HUDEP-2 (cell line): ENCODE data around the gene CCR7.
A peak's percentile ranks its signal among the peaks of the same experiment; 100 is the strongest.

Experiments used
- DNase-seq, 76 experiments: peaks; one replicate each; lab custom pipeline; 2025; ENCODE audit not compliant: unreplicated experiment in 76 of 76; lab: John Stamatoyannopoulos, UW

The CCR7 gene

DNA sequence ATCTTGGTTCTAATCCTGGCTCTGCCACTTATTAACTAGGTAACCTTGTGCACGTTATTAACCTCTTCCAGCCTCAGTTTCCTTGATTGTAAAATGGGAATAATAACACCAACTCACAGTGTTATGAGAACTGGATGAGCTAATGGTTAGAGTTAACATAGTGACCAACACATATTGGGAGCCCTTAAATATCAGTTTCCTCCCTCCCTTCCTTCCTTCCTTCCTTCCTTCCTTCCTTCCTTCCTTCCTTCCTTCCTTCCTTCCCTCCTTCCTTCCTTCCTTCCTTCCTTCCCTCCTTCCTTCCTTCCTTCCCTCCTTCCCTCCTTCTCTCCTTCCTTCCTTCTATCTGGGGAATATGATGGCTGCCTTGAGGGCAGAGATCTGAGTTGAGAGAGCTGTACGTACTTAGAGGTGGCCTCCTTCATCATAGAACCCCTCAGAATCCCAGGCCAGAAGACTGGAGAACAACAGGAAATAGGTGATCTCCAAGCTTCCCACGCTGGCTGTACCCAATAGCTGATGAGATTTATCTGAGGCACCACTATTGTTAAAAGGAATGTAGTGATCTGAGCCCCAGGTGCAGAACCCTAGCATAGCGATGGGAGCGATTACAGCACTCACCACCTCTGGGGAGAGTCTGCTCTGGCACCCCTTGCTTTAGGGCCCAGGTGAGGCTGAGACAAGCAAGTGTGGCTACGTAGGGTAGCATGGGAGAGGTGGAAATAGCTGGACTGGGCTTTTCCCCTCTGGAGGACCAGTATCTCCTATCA is 26.2 kb downstream of the CCR7 start:
- DNase-seq: no peak

- no peak for DNase-seq
Observed at GRCh38 chr17:40538019-40538935, 27.0 kb downstream of the CCR7 start.

DNA sequence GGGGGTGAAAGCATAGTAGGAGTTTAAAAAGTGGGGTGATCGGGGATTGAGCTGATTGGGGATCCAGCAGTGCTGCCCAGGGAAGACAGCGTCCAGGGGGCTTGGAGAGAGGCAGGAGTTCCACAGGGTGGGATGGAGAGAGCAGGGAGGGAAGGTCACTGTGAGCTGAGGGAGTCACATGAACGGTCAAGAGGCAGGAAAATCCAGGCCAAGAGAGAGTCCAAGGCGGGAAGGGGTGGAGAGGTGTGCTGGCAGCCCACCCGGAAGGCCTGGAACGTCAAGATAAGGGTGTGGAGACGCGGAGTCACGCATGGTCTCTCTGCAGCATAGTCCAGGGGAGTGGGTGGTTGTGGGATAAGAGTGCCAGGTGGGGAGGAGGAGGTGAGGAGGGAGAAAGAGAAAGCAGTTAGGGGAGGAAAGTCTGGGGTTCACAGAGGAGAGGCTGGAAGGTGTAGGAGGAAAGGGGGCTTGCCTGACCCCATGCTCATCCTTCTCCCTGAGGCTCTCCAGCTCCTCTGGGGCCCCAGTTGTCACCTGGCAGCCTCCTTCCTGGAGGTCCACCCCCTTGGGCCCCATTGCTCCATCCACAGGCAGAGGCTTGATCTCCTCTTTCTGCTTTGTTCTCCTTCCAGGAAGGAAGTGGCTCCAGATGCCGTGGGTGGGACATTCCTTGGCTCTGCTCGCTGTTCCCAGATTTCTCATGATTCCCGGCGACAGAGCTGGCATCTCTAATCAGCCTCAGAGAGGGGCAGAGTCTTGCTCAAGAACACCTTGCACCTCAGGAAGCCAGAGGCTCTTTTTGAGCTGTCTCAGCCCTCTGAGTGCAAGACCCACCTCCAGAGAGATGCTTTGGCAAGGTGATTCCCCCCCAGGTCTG is 28.7 kb downstream of the CCR7 start:
- peak in 1 of 76 experiments; percentile 9 for DNase-seq

- DNase-seq: no peak
Observed at GRCh38 chr17:40535924-40536294, 29.4 kb downstream of the CCR7 start.

DNA sequence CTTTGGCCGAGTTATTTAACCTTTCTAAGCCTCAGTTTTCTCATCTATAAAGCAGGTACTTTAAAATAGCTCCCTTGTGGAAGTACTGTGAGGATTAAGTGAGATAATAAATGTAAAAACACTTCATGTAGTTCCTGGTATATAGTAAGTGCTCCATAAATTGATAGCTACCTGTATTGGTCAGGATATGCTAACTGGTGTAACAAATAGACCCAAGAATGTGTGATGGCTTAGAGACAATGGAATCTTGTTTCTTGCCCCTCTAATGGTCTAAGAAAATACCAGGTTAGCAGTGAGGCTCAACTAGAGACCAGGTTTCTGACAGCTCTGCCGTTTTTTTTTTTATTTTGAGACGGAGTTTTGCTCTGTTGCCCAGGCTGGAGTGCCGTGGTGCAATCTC is 29.8 kb downstream of the CCR7 start:
- DNase-seq: no peak

DNA sequence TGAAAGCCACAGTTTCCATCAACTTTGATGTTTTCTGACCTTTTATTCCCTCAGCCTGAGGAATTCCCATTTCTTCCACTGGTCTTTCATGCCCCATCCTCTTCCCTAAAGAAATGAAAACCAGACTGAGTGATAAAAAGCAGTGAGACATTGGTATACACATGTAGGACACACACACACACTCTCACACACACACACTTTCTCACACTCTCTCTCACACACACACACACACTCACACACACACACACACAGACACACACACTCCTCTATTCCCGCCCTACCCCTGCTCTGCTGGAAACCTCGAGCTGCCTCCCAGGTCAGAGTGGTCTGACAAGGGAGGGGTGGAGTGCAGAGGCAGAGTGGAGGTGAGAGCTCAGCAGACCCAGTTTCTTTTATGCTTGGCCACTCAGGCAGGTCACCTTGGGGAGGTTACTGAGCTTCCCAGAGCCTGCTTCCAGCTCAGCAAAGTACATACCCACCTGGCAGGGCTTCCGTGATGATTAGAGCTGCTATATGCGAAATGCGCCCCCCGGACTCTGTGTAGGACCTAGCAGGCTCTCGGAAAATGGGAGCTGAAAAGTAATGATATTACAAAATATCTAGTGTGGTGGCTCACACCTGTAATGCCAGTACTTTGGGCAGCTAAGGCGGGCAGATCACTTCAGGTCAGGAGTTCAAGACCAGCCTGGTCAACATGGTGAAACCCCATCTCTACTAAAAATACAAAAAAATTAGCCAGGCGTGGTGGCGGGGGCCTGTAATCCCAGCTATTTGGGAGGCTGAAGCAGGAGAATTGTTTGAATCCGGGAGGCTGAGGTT is 30.7 kb downstream of the CCR7 start:
- no peak for DNase-seq

DNA sequence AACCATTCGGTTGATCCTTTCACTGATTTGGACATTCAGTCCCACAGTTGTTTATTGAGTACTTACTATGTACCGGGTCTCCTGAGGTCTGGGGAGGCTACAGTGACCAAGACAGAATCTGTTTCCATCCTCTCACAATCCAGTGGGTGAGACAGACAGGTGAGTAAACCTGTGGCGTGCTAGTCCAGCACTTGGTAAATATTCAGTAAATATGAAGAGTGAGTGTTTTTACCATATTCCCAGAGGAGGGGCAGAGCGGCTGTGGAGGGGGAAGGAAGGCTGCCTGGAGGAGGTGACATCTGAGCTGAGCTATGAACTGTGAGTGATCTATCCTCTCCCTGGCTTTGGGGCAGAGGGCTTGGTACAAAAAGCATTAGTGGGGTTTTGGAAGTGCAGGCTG is 31.4 kb downstream of the CCR7 start:
- DNase-seq: no peak

- no peak for DNase-seq
Observed at GRCh38 chr17:40532520-40533253, 32.6 kb downstream of the CCR7 start.

- DNase-seq: no peak
Observed at GRCh38 chr17:40531051-40531991, 34.0 kb downstream of the CCR7 start.

- no peak for DNase-seq
Observed at GRCh38 chr17:40530531-40530994, 34.7 kb downstream of the CCR7 start.

- no peak for DNase-seq
Observed at GRCh38 chr17:40529991-40530390, 35.3 kb downstream of the CCR7 start.

DNA sequence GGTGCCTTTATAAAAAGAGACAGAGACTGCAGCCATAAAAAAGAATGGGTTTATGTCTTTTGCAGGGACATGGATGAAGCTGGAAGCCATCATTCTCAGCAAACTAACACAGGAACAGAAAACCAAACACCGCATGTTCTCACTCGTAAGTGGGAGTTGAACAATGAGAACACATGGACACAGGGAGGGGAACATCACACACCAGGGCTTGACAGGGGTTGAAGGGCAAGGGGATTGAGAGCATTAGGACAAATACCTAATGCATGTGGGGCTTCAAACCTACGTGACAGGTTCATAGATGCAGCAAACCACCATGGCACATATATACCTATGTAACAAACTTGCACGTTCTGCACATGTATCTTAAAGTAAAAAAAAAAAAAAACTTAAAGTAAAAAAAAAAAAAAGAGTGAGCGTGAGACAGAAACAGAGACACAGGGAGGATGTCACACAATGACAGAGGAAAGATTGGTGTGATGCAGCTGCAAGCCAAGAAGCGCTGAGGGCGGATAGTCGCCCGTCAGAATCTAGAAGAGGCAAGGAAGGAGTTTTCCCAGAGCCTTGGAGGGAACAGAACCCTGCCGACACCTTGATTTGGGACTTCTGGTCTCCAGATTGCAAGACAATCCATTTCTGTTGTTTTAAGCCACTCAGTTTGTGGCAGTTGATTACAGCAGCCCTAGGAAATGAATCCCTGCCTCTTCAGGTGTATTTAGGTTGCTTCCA is 36.4 kb downstream of the CCR7 start:
- DNase-seq: no peak

DNA sequence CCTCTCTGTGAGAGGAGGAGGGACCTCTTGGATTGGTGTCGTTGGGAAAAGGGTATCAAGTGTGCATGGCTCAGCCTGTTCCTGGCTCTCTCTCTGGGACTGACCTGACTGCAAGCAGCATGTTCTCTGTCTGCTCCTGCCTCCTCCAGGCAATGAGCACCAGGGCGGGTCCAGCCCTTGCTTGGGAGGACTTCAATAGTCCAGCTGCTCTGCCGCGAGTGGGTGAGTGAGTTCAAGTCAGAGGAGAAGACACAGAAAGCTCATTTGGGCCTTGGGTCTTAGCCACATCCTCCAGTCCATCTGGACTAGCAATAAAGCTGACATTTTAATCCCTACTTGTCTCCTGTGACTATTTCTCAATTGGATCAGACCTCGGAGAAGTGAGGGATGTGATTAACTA is 38.6 kb downstream of the CCR7 start:
- DNase-seq: no peak

- DNase-seq: no peak
Observed at GRCh38 chr17:40525294-40525693, 40.0 kb downstream of the CCR7 start.

GRCh38 chr17:40524243-40524965 is 40.9 kb downstream of the CCR7 start:
- no peak for DNase-seq

- DNase-seq: no peak
Observed at GRCh38 chr17:40522961-40523310, 42.3 kb downstream of the CCR7 start.
